ENCODE measurements around the gene ARHGAP32.
"Not testable (repeated sequence)": the region's sequence is repeated elsewhere in the genome, so short reads cannot be mapped to it uniquely, and the experiment has no call there.

DNA sequence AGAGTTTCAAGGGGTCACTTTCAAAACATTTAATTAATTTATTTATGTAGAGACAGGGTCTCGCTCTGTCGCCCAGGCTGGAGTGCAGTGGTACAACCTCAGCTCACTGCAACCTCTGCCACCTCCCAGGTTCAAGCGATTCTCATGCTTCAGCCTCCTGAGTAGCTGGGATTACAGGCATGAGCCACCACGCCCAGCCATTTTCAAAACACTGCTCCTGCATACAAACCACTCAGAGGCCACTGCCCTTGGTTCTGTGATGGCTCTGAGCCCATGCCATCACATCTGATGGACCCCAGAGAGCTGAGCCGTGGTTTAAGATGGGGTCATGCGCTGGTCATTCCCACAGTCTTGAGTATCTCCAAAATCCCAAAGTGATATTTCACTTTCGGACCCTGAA lies 272.5 kb downstream of the ARHGAP32 start:
- TF ChIP-seq, protein P1, sequence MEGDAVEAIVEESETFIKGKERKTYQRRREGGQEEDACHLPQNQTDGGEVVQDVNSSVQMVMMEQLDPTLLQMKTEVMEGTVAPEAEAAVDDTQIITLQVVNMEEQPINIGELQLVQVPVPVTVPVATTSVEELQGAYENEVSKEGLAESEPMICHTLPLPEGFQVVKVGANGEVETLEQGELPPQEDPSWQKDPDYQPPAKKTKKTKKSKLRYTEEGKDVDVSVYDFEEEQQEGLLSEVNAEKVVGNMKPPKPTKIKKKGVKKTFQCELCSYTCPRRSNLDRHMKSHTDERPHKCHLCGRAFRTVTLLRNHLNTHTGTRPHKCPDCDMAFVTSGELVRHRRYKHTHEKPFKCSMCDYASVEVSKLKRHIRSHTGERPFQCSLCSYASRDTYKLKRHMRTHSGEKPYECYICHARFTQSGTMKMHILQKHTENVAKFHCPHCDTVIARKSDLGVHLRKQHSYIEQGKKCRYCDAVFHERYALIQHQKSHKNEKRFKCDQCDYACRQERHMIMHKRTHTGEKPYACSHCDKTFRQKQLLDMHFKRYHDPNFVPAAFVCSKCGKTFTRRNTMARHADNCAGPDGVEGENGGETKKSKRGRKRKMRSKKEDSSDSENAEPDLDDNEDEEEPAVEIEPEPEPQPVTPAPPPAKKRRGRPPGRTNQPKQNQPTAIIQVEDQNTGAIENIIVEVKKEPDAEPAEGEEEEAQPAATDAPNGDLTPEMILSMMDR (IDR thresholded peaks at IDR 0.05) = not testable (repeated sequence)
- TF ChIP-seq POLR2A (IDR thresholded peaks at IDR 0.05) = not testable (repeated sequence)
